HG02588 (cell line): Measurements from ENCODE around the gene TTLL8.
"Not testable (repeated sequence)": the region's sequence is repeated elsewhere in the genome, so short reads cannot be mapped to it uniquely, and the experiment has no call there.

Source experiments
- ATAC-seq: cut with Tn5 transposase; IDR thresholded peaks from one replicate; pipeline ENCODE4 v1.9.1; 2021; ENCODE audit warnings: mild to moderate bottlenecking, moderate library complexity; ENCODE audit not compliant: unreplicated experiment

The TTLL8 gene

DNA sequence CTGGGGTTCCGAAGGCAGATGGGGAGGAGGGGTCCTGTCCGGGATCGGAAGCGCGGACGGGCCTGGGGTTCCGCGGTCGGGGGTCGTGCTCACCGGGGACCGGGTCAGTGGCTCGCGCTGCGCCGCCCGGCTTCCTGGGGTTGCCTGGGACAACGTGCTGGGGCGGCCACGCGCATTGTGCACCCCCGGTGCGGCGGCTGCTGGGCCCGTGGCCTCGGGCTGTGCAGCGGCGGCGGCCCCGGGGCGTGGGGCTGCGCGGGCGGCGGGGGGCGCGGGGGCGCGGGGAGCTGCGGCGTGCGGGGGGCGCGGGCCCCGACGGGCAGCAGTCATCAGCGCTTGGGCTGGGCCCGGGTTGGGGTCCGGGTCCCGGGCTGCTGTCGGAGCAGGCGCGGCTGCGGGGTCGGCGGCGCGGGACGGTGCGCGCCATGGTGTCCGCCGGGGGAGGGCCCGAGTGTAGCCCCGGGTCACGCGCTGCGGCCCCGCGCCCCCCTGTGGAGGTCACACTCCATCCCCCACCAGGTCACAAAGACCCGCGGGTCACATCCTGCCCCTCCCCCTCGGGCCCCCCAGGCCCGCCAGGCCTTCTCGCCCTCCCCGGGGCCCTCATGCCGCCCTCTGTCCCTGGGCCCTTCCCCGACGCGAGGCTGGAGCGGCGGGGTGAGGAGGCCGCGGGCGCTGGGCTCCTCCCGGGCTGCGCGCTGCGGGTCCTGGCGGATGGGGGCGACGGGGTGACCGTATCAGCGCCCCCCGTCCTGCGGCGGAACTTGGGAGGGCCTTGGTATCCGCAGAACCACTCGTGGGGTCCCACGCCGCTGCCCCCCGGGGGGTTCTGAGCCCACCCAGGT, at the start of gene TTLL8:
TSS of gene TTLL8 (minus strand) at position 238 of the 845 bp plus-strand sequence.
- no peak for ATAC-seq

DNA sequence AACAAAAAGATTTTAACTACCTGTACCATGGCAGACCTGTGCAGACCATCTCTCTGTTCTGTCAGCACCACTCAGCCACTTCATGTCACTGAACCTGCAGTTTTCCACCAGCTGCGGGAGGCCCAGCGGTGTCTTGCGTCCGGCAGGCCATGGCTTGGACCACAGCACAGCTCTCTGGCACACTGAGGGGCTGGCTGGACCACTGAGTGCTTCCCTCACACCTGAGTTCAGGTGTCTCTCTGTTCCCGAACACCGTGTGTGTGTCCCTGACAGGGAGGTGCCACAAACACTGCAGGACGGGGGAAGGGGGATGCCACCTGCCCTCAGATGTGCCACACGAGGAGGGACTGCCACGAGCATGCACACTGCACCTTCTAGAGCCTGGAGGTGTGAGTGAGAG, 49.4 kb upstream of the TTLL8 start:
- no peak for ATAC-seq

DNA sequence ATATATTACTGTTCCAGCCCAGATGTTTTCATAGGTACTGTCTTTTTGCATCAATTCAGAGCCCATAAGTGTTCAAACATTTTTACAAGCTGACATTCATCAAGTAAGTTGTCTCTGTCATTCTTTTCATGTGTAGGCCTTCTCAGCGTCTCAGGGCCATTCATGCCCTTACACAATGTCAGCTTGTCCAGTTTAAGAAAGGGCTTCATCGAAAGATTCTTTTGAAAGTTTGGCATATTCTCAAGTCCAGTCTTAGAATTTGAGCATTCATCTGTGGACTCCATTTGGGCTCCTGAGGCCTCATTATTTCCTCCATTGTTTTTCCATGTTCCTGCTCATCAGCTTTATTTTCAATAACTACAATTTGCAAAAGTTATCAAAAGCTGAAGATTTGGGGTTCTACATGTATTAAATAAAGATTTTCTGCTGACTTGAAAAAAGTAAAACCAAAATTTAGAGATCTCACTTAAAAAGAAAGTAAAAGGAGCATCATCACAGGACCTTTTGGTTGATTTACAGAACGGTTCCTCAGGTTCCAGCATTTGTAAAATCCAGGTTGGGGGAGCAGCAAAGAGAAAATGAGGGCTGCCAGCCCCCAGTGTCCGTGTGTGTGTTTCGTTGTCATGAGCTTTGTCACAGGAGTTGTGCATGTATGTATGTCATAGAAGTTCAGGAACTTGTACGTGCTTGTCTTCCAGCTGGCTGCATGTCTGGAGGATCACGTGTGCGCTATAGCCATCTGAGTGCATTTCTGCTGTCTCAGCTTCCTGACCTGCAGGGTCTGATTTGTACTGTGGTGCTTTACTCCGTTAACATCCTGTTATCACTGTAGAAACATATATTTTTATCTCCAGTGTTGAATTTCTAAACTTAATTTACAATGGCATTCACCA, 47.4 kb upstream of the TTLL8 start:
- ATAC-seq: no peak

DNA sequence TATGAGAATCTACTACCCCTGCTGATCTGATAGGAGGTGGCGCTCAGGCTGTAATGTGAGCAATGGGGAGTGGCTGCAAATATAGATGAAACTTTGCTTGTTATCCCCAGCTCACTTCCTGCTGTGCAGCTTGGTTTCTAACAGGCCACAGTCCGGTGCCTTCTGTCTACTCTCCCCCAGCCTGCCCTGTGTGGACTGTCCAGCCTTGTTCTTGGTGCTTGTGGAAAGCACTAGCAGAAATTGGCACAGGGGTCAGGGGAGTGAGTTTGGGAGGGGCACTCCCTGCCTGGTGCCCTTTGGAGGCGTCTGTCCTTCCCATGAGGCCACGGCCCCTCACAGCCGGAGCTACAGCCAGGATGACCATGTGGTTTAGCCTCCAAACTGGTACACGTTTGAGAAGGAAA, 46.0 kb upstream of the TTLL8 start:
- no peak for ATAC-seq

DNA sequence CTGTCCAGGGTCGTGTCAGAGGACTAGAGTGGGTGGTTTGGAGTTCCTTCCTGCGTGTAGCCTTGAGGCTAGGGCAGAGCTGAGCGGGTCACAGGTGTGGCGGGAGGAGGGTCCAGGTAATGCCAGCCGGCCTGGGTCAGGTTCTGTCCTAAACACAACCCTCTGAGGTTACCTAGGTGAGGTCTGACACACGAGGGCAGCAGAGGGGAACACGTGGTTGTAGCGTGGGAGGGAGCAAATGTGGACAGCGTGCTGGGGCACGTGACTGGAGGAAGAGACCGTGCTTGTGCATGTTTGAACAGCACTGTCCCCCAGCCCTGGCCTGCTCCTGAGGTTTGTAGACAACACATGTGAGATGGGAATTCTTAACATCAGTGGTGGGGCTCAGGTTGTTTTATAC, 44.8 kb upstream of the TTLL8 start:
- no peak for ATAC-seq

GRCh38 chr22:50101870-50102565, 43.9 kb upstream of the TTLL8 start:
- no peak for ATAC-seq

- ATAC-seq: no peak
Measured at GRCh38 chr22:50098052-50098451, 40.0 kb upstream of the TTLL8 start.

DNA sequence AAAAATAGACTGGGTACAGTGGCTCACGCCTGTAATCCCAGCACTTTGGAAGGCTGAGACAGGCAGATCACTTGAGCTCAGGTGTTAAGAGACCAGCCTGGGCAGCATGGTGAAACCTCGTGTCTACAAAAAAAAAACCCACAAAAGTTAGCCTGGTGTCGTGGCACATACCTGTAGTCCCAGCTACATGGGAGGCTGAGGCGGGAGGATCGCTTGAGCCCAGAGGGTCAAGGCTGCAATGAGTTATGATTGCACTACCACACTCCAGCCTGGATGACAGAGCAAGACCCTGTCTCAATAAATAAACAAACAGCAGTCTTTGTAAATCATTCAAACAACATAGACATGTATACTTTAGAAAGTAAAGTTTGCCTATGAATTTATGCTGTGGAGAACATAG, 34.2 kb upstream of the TTLL8 start:
- ATAC-seq: no peak

GRCh38 chr22:50091092-50091768, 33.1 kb upstream of the TTLL8 start:
- no peak for ATAC-seq

DNA sequence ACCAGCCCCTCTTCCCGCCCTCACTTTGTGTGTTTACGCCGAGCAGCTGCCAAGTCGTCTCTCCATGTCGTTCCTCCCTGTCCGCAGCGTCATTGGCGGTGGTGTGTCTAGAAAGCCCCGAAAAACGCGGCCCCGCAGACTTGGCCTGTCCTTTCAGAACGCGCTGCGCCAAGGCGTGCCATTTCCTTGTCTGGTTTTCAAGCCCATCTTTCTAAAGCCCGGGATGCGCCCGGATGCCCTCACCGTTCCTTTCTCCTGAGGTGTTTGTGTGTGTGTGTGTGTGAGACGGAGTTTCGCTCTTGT, 32.3 kb upstream of the TTLL8 start:
- ATAC-seq: no peak

- ATAC-seq: no peak
Measured at GRCh38 chr22:50089682-50090411, 31.7 kb upstream of the TTLL8 start, which contains the start of gene MOV10L1. Gene MOV10L1, plus strand, starts transcription at chr22:50090006. Its CDS starts 83 bp downstream, at chr22:50090089.

GRCh38 chr22:50089231-50089630, 31.1 kb upstream of the TTLL8 start:
- no peak for ATAC-seq

- no peak for ATAC-seq
Measured at GRCh38 chr22:50088096-50088495, 30.0 kb upstream of the TTLL8 start.

- ATAC-seq: no peak
Measured at GRCh38 chr22:50087646-50088045, 29.5 kb upstream of the TTLL8 start.

DNA sequence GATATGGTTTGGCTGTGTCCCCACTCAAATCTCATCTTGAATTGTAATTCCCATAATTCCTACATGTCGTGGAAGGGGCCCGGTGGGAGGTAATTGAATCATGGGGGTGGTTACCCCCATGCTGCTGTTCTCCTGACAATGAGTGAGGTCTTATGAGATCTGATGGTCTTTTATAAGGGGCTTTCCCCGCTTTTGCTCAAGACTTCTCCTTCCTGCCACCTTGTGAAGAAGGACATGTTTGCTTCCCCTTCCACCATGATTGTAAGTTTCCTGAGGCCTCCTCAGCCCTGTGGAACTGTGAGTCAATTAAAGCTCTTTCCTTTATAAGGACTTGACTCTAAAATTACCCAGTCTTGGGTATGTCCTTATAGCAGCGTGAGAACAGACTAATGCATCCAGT, 28.9 kb upstream of the TTLL8 start:
- not testable (repeated sequence) for ATAC-seq

- ATAC-seq: no peak
Measured at GRCh38 chr22:50086526-50086925, 28.4 kb upstream of the TTLL8 start.

- ATAC-seq: no peak
Measured at GRCh38 chr22:50085211-50085972, 27.3 kb upstream of the TTLL8 start, which contains the start of gene MLC1. Gene MLC1, minus strand, starts transcription at chr22:50085426. Its CDS starts 524 bp downstream, at chr22:50084902.

GRCh38 chr22:50084614-50085021, 26.5 kb upstream of the TTLL8 start:
- ATAC-seq: no peak

DNA sequence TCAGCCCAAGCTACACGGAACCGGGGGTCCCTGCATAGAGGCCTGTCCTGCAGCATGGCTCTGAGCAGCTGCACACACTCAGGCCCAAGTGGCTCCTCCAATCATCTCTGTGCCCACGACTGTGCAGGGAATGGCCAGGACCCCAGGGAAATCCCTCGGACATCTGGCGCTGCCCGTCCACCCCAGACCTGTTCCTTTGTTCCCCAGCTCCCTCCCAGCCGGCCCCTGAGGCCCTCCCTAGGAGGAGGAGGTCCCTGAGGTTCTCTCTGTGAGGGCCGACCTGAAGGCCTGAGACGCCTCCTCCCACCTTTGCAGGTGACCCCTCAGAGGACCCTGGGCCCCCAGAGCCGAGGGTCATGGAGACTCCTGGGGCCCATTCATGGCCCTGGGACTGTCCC, 26.0 kb upstream of the TTLL8 start:
- ATAC-seq: no peak
